HL-60 (cell line): Measurements from ENCODE around the gene ADGRG1.

ENCODE experiments used
- POLR2AphosphoS5 ChIP-seq: IDR thresholded peaks from 2 replicates; pipeline ENCODE4 v1.6.1; 2012; ENCODE audit warnings: low read depth
- TF ChIP-seq, protein P1 (sequence below): IDR thresholded peaks from one replicate; pipeline ENCODE4 v1.5.1; 2011; ENCODE audit warnings: low read length, control low read depth, inconsistent platforms; ENCODE audit not compliant: insufficient read depth
- TF ChIP-seq, protein P2 (sequence below): IDR thresholded peaks from 2 replicates; pipeline ENCODE4 v1.6.1; 2012; ENCODE audit warnings: low read depth; ENCODE audit not compliant: insufficient replicate concordance

DNA sequence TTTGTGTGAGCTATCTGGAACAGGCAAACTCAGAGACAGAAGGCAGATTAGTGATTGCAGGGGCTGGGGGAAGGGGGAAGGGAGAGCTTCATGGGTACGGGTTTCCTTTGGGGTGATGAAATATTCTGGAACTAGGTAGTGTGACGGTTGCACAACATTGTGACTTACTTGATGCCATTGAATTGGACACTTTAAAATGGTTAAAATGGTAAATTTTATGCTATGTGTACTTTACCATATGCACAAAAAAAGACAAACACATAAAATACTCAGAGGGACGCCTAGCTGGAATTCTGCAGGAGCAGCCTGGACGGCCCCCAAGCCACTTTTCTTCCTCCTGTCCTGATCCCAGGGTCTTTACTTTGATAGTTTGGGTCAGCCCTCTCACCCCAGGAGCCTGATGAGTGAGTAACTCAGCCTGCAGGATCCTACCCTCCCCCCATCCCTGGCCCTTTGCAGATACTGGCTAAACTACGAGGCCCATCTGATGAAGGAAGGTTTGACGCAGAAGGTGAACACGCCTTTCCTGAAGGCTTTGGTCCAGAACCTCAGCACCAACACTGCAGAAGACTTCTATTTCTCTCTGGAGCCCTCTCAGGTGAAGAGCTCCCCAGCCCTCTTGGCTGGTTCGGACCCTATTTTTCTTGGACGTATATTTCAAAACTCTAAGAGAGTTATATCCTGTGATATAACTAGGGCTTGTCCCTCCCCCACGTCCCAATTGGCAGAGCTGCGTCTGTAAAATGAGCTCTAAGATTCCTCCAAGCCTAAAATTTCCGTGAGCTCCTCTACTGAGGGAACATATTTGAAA lies 47.5 kb downstream of the ADGRG1 start:
- TF ChIP-seq, protein P1, sequence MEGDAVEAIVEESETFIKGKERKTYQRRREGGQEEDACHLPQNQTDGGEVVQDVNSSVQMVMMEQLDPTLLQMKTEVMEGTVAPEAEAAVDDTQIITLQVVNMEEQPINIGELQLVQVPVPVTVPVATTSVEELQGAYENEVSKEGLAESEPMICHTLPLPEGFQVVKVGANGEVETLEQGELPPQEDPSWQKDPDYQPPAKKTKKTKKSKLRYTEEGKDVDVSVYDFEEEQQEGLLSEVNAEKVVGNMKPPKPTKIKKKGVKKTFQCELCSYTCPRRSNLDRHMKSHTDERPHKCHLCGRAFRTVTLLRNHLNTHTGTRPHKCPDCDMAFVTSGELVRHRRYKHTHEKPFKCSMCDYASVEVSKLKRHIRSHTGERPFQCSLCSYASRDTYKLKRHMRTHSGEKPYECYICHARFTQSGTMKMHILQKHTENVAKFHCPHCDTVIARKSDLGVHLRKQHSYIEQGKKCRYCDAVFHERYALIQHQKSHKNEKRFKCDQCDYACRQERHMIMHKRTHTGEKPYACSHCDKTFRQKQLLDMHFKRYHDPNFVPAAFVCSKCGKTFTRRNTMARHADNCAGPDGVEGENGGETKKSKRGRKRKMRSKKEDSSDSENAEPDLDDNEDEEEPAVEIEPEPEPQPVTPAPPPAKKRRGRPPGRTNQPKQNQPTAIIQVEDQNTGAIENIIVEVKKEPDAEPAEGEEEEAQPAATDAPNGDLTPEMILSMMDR = no peak
- TF ChIP-seq, protein P2, sequence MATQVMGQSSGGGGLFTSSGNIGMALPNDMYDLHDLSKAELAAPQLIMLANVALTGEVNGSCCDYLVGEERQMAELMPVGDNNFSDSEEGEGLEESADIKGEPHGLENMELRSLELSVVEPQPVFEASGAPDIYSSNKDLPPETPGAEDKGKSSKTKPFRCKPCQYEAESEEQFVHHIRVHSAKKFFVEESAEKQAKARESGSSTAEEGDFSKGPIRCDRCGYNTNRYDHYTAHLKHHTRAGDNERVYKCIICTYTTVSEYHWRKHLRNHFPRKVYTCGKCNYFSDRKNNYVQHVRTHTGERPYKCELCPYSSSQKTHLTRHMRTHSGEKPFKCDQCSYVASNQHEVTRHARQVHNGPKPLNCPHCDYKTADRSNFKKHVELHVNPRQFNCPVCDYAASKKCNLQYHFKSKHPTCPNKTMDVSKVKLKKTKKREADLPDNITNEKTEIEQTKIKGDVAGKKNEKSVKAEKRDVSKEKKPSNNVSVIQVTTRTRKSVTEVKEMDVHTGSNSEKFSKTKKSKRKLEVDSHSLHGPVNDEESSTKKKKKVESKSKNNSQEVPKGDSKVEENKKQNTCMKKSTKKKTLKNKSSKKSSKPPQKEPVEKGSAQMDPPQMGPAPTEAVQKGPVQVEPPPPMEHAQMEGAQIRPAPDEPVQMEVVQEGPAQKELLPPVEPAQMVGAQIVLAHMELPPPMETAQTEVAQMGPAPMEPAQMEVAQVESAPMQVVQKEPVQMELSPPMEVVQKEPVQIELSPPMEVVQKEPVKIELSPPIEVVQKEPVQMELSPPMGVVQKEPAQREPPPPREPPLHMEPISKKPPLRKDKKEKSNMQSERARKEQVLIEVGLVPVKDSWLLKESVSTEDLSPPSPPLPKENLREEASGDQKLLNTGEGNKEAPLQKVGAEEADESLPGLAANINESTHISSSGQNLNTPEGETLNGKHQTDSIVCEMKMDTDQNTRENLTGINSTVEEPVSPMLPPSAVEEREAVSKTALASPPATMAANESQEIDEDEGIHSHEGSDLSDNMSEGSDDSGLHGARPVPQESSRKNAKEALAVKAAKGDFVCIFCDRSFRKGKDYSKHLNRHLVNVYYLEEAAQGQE = no peak
- no peak for TF ChIP-seq POLR2AphosphoS5
